ENCODE data around the gene APOL6.

APOL6 gene

DNA sequence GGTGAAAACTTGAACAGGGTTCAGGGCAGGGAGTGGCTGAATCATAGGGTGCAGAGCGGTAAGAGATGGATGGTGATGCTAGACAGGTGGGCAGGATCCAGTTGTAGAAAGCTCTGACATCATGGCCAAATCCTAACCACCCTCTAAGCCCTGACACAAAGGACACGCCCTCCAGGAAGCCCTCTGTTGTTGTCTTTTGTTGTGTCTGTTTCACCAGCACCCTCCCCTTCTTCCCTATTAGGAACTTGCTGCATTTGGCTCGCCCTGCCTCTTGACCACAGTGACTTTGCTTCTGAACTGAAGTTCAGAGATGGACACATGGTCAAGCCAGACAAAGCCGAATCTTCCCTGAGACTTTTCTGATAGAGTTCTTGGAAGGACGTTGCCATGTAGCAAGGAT lies 14.2 kb upstream of the APOL6 start:
- H3K4me1 ChIP-seq (ENCODE audit: control insufficient read depth in 5 of 5, insufficient read depth in 5 of 5, low read length in 5 of 5) = peaks cover 16 to 28% (median 26%) of the 10 kb centered on the region in 5 donors
- no peak overlapping the region for H3K9ac ChIP-seq (ENCODE audit: low read length in 5 of 5)
- no peaks in the 10 kb centered on the region for H3K27me3 ChIP-seq (ENCODE audit: control insufficient read depth in 5 of 5, insufficient read depth in 4 of 5, low read length in 5 of 5)

DNA sequence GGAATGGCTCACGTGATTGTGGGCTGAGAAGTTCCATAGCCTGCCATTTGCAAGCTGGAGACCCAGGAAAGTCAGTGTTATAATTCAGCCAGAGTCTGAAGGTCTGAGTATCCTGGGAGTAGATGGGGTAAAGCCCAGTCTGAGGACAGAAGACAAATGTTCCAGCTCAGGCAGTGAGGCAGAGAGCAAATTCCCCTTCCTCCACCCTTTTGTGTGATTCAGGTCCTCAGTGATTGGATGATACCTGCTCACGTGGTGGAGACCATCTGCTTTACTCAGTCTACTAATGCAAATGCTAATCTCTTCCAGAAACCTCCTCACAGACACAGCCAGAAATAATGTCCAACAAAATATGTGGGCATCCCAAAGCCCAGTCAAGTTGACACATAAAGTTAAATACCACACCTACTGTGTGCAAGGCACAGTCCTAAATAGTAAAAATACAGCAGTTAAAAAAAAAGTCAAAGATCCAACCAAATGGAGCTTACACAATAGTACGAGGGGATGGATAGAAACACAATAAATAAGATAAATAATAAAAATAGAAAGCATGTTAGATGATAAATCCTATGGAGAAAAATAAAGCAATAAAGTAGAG lies 13.2 kb upstream of the APOL6 start:
- Histone ChIP-seq H3K9me3 (ENCODE audit: control insufficient read depth in 5 of 5, low read length in 5 of 5) (no peaks in the 10 kb centered on the region), H3K4me3 (ENCODE audit: low read depth in 1 of 5, low read length in 5 of 5) (no peak overlapping the region), H3K27me3 (ENCODE audit: control insufficient read depth in 5 of 5, insufficient read depth in 4 of 5, low read length in 5 of 5) (no peaks in the 10 kb centered on the region), H3K9ac (ENCODE audit: low read length in 5 of 5) (no peak overlapping the region), H3K36me3 (ENCODE audit: control insufficient read depth in 5 of 5, insufficient read depth in 5 of 5, low read length in 5 of 5) (no peaks in the 10 kb centered on the region), H3K4me1 (ENCODE audit: control insufficient read depth in 5 of 5, insufficient read depth in 5 of 5, low read length in 5 of 5) (peaks cover 12 to 26% (median 19%) of the 10 kb centered on the region in 5 donors), H3K27ac (ENCODE audit: low read depth, low read length) (no peak overlapping the region)

More for the DNA sequence above, 14.2 kb upstream of the APOL6 start:
- H3K4me3 ChIP-seq (ENCODE audit: low read depth in 1 of 5, low read length in 5 of 5) = no peak overlapping the region
- H3K36me3 ChIP-seq (ENCODE audit: control insufficient read depth in 5 of 5, insufficient read depth in 5 of 5, low read length in 5 of 5) = no peaks in the 10 kb centered on the region
- H3K27ac ChIP-seq (ENCODE audit: low read depth, low read length) = no peak overlapping the region
- H3K9me3 ChIP-seq (ENCODE audit: control insufficient read depth in 5 of 5, low read length in 5 of 5) = no peaks in the 10 kb centered on the region

DNA sequence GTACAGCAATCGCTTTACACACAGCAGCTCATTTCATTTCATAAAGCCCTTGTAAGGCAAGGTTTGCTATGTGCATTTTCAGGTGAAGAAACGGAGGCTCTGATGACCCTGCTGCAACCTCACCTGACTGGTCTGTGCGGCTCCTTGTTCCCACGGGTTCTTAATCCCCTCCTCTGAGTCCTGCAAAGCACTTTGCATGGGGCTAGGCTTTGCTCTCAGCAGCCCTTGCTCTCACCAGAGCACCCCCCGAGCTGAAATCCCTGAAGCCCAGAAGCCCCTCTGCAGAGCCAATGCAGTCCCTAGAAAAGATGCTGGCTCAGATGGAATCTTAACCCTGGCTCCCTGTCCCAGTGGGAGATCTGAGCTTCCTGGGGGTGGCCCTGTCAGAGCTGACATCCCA lies 11.0 kb upstream of the APOL6 start:
- H3K9me3 ChIP-seq (ENCODE audit: control insufficient read depth in 5 of 5, low read length in 5 of 5) = no peaks in the 10 kb centered on the region
- no peak overlapping the region for H3K27ac ChIP-seq (ENCODE audit: low read depth, low read length)
- H3K36me3 ChIP-seq (ENCODE audit: control insufficient read depth in 5 of 5, insufficient read depth in 5 of 5, low read length in 5 of 5) = no peaks in the 10 kb centered on the region

DNA sequence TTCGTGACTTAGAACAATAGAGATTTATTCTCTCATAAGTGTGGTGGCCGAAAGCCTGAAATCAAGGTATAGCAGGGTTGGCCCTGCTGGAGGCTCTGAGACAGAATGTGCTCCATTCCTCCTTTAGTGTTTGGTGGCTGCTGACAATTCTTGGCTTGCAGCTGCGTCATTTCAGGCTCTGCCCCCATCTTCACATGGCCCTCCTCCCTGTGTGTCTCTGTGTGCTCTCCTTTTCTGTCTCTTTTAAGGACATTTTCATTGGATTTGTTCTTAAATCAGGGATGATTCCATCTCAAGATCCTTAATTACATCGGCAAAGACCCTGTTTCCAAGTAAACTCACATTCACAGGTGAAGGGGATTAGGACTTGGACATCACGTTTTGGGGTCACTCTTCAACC lies 10.2 kb upstream of the APOL6 start:
- Histone ChIP-seq H3K4me3 (ENCODE audit: low read depth in 1 of 5, low read length in 5 of 5) (peak overlapping the region in 1 of 5 donors; percentile 7), H3K9ac (ENCODE audit: low read length in 5 of 5) (peak overlapping the region in 3 of 5 donors; percentile 15 to 44 (median 43))

More for the DNA sequence above, 11.0 kb upstream of the APOL6 start:
- no peak overlapping the region for H3K4me3 ChIP-seq (ENCODE audit: low read depth in 1 of 5, low read length in 5 of 5)
- no peaks in the 10 kb centered on the region for H3K27me3 ChIP-seq (ENCODE audit: control insufficient read depth in 5 of 5, insufficient read depth in 4 of 5, low read length in 5 of 5)
- H3K9ac ChIP-seq (ENCODE audit: low read length in 5 of 5) = no peak overlapping the region
- H3K4me1 ChIP-seq (ENCODE audit: control insufficient read depth in 5 of 5, insufficient read depth in 5 of 5, low read length in 5 of 5) = peaks cover 12 to 46% (median 36%) of the 10 kb centered on the region in 5 donors

DNA sequence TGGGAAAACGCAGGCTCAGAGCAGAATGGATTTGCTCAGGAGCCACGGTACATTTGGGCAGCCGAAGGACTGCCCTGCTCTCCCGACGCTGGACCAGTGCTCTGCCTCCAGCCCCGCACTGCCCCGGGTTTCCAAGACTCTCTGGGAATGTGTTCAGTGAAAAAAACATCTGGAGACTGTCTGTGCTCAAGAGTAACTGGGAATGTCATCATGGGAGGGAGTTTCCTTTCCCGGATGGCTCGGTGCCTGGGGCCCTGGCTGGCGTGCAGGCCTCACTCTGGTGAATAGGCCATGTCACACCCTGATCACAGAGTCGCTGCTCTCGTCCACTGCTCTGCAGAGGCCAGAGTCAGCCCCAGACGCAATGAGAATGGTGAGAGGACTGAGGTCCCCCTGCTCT lies 9.8 kb upstream of the APOL6 start:
- peak overlapping the region in 4 of 5 donors; percentile 15 to 71 (median 55) for H3K9ac ChIP-seq (ENCODE audit: low read length in 5 of 5)
- H3K36me3 ChIP-seq (ENCODE audit: control insufficient read depth in 5 of 5, insufficient read depth in 5 of 5, low read length in 5 of 5) = no peaks in the 10 kb centered on the region
- peak overlapping the region in 1 of 5 donors; percentile 7 for H3K4me3 ChIP-seq (ENCODE audit: low read depth in 1 of 5, low read length in 5 of 5)
- peaks cover 12 to 55% (median 42%) of the 10 kb centered on the region in 5 donors for H3K4me1 ChIP-seq (ENCODE audit: control insufficient read depth in 5 of 5, insufficient read depth in 5 of 5, low read length in 5 of 5)
- H3K27ac ChIP-seq (ENCODE audit: low read depth, low read length) = peak overlapping the region; percentile 90
- no peaks in the 10 kb centered on the region for H3K9me3 ChIP-seq (ENCODE audit: control insufficient read depth in 5 of 5, low read length in 5 of 5)
- no peaks in the 10 kb centered on the region for H3K27me3 ChIP-seq (ENCODE audit: control insufficient read depth in 5 of 5, insufficient read depth in 4 of 5, low read length in 5 of 5)

More for the DNA sequence above, 10.2 kb upstream of the APOL6 start:
- Histone ChIP-seq H3K9me3 (ENCODE audit: control insufficient read depth in 5 of 5, low read length in 5 of 5) (no peaks in the 10 kb centered on the region), H3K27me3 (ENCODE audit: control insufficient read depth in 5 of 5, insufficient read depth in 4 of 5, low read length in 5 of 5) (no peaks in the 10 kb centered on the region), H3K36me3 (ENCODE audit: control insufficient read depth in 5 of 5, insufficient read depth in 5 of 5, low read length in 5 of 5) (no peaks in the 10 kb centered on the region), H3K4me1 (ENCODE audit: control insufficient read depth in 5 of 5, insufficient read depth in 5 of 5, low read length in 5 of 5) (peaks cover 12 to 54% (median 42%) of the 10 kb centered on the region in 5 donors), H3K27ac (ENCODE audit: low read depth, low read length) (peak overlapping the region; percentile 90)

DNA sequence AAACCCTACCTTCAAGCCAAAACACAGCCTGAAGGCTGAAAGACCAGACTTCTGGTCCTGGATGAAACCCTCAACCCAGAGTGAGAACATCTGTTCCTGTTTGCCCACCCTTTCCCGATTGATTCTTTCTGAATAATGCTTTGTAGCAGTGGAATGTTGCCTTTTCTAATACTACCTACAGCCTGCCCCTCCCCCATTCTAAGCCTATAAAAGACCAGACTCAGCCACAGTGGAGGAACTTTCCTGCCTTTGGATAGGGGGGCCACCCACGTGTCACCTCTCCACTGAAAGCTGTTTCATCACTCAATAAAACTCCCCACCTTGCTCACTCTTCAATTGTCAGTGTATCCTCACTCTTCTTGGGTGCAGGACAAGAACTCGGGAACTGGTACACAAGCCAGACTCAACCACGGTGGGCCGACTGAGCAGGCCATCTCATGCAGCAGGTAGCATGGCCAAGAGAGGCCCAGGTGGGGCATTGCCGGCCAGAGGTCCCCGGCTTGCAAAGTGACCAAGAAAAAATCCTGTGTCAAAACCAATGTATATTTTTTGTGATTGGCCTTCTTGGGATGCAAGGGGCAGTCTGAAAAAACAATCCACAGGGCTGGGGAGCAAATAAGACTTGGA lies 6.6 kb upstream of the APOL6 start:
- Histone ChIP-seq H3K9me3 (ENCODE audit: control insufficient read depth in 5 of 5, low read length in 5 of 5) (no peaks in the 10 kb centered on the region), H3K4me3 (ENCODE audit: low read depth in 1 of 5, low read length in 5 of 5) (no peak overlapping the region), H3K4me1 (ENCODE audit: control insufficient read depth in 5 of 5, insufficient read depth in 5 of 5, low read length in 5 of 5) (peaks cover 17 to 69% (median 50%) of the 10 kb centered on the region in 5 donors), H3K27me3 (ENCODE audit: control insufficient read depth in 5 of 5, insufficient read depth in 4 of 5, low read length in 5 of 5) (peaks cover 0 to 1% (median 0%) of the 10 kb centered on the region in 5 donors), H3K9ac (ENCODE audit: low read length in 5 of 5) (no peak overlapping the region), H3K36me3 (ENCODE audit: control insufficient read depth in 5 of 5, insufficient read depth in 5 of 5, low read length in 5 of 5) (no peaks in the 10 kb centered on the region), H3K27ac (ENCODE audit: low read depth, low read length) (peak overlapping the region; percentile 2)

DNA sequence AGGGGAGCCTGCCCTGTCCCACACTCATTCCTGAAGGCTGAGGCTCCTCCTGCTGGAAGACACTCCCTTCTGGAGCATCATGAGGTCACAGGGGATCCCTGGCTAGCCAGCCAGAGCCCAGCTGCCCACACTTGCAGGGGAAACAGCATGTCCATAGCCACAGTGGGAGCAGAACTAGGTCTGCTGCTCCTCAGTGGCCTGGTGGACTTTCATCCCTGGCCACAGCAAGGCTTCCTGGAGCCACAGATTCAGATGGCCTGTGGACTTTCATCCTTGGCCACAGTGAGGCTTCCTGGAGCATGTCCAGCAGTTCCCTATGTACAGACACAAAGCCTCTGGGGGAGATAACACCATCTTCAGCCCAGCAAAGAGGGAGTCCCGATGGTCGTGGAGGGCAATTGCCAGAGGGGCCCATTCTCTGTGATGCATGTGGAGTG lies 5.9 kb upstream of the APOL6 start:
- Histone ChIP-seq H3K9ac (ENCODE audit: low read length in 5 of 5) (no peak overlapping the region), H3K4me3 (ENCODE audit: low read depth in 1 of 5, low read length in 5 of 5) (no peak overlapping the region), H3K27me3 (ENCODE audit: control insufficient read depth in 5 of 5, insufficient read depth in 4 of 5, low read length in 5 of 5) (peaks cover 0 to 4% (median 0%) of the 10 kb centered on the region in 5 donors), H3K36me3 (ENCODE audit: control insufficient read depth in 5 of 5, insufficient read depth in 5 of 5, low read length in 5 of 5) (no peaks in the 10 kb centered on the region), H3K27ac (ENCODE audit: low read depth, low read length) (peak overlapping the region; percentile 2), H3K9me3 (ENCODE audit: control insufficient read depth in 5 of 5, low read length in 5 of 5) (no peaks in the 10 kb centered on the region), H3K4me1 (ENCODE audit: control insufficient read depth in 5 of 5, insufficient read depth in 5 of 5, low read length in 5 of 5) (peaks cover 23 to 74% (median 57%) of the 10 kb centered on the region in 5 donors)

DNA sequence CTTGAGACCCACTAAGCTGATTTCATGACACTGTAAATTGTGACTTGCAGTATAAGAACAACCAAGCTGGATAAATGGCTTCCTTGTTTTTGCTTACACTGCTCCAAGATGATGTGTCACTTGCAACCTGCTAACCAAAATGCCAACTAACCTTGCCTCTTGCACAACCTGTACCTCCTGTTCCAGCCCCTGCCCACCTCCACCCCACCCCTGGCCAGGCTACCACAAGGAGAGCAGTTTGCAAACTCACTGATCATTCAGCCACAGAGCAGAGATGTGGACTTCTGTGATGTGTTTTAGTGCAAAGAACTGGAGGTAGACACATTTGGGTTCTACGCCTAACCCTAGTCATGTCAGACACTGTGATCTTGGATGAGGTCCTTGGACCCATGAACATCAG lies 4.3 kb upstream of the APOL6 start:
- H3K4me1 ChIP-seq (ENCODE audit: control insufficient read depth in 5 of 5, insufficient read depth in 5 of 5, low read length in 5 of 5) = peaks cover 14 to 67% (median 53%) of the 10 kb centered on the region in 5 donors
- H3K27me3 ChIP-seq (ENCODE audit: control insufficient read depth in 5 of 5, insufficient read depth in 4 of 5, low read length in 5 of 5) = peaks cover 0 to 4% (median 0%) of the 10 kb centered on the region in 5 donors
- no peak overlapping the region for H3K4me3 ChIP-seq (ENCODE audit: low read depth in 1 of 5, low read length in 5 of 5)
- H3K9me3 ChIP-seq (ENCODE audit: control insufficient read depth in 5 of 5, low read length in 5 of 5) = no peaks in the 10 kb centered on the region
- H3K9ac ChIP-seq (ENCODE audit: low read length in 5 of 5) = no peak overlapping the region
- no peak overlapping the region for H3K27ac ChIP-seq (ENCODE audit: low read depth, low read length)
- H3K36me3 ChIP-seq (ENCODE audit: control insufficient read depth in 5 of 5, insufficient read depth in 5 of 5, low read length in 5 of 5) = no peaks in the 10 kb centered on the region

DNA sequence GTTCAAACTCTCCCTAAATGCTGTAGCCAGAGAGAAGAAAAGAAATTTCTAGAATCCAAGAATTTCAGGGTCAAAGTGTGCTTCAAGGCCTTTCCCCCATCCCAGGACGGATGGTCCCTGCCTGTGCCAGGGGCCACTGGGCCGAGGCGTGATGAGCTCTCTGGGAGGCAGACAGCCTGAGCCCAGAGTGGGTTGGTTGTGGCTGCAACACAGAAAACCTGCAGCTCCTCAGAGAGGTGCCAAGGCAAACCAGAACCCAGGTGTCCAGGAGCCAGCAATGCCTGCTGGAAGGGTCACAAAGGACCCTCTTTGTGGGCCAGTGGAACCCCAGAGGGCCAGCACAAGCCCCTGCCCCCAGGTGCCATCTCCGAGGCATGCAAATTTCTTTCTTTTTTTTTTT lies 2.6 kb upstream of the APOL6 start:
- H3K9me3 ChIP-seq (ENCODE audit: control insufficient read depth in 5 of 5, low read length in 5 of 5) = no peaks in the 10 kb centered on the region
- peaks cover 19 to 72% (median 62%) of the 10 kb centered on the region in 5 donors for H3K4me1 ChIP-seq (ENCODE audit: control insufficient read depth in 5 of 5, insufficient read depth in 5 of 5, low read length in 5 of 5)
- peaks cover 0 to 4% (median 0%) of the 10 kb centered on the region in 5 donors for H3K27me3 ChIP-seq (ENCODE audit: control insufficient read depth in 5 of 5, insufficient read depth in 4 of 5, low read length in 5 of 5)
- no peaks in the 10 kb centered on the region for H3K36me3 ChIP-seq (ENCODE audit: control insufficient read depth in 5 of 5, insufficient read depth in 5 of 5, low read length in 5 of 5)
- no peak overlapping the region for H3K4me3 ChIP-seq (ENCODE audit: low read depth in 1 of 5, low read length in 5 of 5)
- H3K9ac ChIP-seq (ENCODE audit: low read length in 5 of 5) = peak overlapping the region in 2 of 5 donors; percentile 30 to 42
- peak overlapping the region; percentile 100 for H3K27ac ChIP-seq (ENCODE audit: low read depth, low read length)

DNA sequence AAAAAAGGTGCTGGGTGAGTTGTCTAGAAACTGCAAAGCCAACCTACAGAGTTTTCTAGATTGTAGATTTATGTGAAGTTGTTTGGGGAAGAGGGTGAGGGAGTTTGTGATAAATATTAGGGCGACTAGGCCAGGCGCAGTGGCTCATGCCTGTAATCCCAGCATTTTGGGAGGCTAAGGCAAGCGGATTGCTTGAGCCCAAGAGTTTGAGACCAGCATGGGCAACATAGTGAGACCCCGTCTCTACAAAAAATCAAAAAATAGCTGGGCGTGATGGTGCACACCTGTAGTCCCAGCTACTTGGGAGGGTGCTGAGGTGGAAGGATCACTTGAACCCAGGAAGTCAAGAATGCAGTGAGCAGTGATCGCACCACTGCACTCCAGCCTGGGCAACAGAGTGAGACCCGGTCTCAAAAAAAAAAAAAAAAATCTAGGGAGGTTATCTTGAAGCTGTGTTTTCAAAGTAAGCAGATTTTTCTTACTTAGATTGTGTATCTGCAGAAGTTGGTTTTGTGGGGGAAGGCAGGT lies 844 bp downstream of the APOL6 start:
- Histone ChIP-seq H3K27me3 (ENCODE audit: control insufficient read depth in 5 of 5, insufficient read depth in 4 of 5, low read length in 5 of 5) (peaks cover 0 to 4% (median 0%) of the 10 kb centered on the region in 5 donors), H3K4me1 (ENCODE audit: control insufficient read depth in 5 of 5, insufficient read depth in 5 of 5, low read length in 5 of 5) (peaks cover 19 to 58% (median 50%) of the 10 kb centered on the region in 5 donors), H3K4me3 (ENCODE audit: low read depth in 1 of 5, low read length in 5 of 5) (peak overlapping the region; percentile 77 to 99 (median 89)), H3K9me3 (ENCODE audit: control insufficient read depth in 5 of 5, low read length in 5 of 5) (peaks cover 0 to 4% (median 0%) of the 10 kb centered on the region in 5 donors), H3K27ac (ENCODE audit: low read depth, low read length) (peak overlapping the region; percentile 100), H3K9ac (ENCODE audit: low read length in 5 of 5) (peak overlapping the region; percentile 90 to 100 (median 97)), H3K36me3 (ENCODE audit: control insufficient read depth in 5 of 5, insufficient read depth in 5 of 5, low read length in 5 of 5) (peaks cover 0 to 4% (median 0%) of the 10 kb centered on the region in 5 donors)

All from subcutaneous abdominal adipose tissue (tissue), 5 donors.